ENCODE data around the gene CAMK2D.

The CAMK2D gene

GRCh38 chr4:113788888-113789287 is 27.4 kb upstream of the CAMK2D start:
- Histone ChIP-seq H2AFZ (ENCODE audit: low read length) (no peak overlapping the region), H3K27ac (ENCODE audit: low read length) (no peak overlapping the region), H3K9ac (ENCODE audit: low read length) (no peak overlapping the region), H3K9me3 (replicated peaks; ENCODE audit: insufficient read depth, low read length) (no peaks in the 10 kb centered on the region), H3K79me2 (ENCODE audit: low read length) (no peaks in the 10 kb centered on the region), H3K4me2 (ENCODE audit: low read depth, low read length) (no peak overlapping the region), H3K4me3 (ENCODE audit: low read length) (no peak overlapping the region), H3K4me1 (ENCODE audit: low read length) (no peaks in the 10 kb centered on the region), H4K20me1 (ENCODE audit: insufficient read depth, low read length) (no peaks in the 10 kb centered on the region), H3K9me2 (replicated peaks; ENCODE audit: insufficient read depth, low read length) (no peaks in the 10 kb centered on the region), H3K36me3 (replicated peaks; ENCODE audit: insufficient read depth, low read length) (no peaks in the 10 kb centered on the region), H3K27me3 (replicated peaks; ENCODE audit: insufficient read depth, low read length) (no peaks in the 10 kb centered on the region), H3F3A (ENCODE audit: insufficient read depth, low read length) (no peaks in the 10 kb centered on the region)
- no peak for DNase-seq
- no peak for TF ChIP-seq EZH2phosphoT487 (IDR thresholded peaks at IDR 0.05; ENCODE audit: low read length)
- TF ChIP-seq EZH2 (optimal IDR thresholded peaks at IDR 0.05; ENCODE audit: low read depth, low read length) = no peak
- TF ChIP-seq, protein P1, sequence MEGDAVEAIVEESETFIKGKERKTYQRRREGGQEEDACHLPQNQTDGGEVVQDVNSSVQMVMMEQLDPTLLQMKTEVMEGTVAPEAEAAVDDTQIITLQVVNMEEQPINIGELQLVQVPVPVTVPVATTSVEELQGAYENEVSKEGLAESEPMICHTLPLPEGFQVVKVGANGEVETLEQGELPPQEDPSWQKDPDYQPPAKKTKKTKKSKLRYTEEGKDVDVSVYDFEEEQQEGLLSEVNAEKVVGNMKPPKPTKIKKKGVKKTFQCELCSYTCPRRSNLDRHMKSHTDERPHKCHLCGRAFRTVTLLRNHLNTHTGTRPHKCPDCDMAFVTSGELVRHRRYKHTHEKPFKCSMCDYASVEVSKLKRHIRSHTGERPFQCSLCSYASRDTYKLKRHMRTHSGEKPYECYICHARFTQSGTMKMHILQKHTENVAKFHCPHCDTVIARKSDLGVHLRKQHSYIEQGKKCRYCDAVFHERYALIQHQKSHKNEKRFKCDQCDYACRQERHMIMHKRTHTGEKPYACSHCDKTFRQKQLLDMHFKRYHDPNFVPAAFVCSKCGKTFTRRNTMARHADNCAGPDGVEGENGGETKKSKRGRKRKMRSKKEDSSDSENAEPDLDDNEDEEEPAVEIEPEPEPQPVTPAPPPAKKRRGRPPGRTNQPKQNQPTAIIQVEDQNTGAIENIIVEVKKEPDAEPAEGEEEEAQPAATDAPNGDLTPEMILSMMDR (IDR thresholded peaks at IDR 0.05; ENCODE audit: low read length) = no peak

DNA sequence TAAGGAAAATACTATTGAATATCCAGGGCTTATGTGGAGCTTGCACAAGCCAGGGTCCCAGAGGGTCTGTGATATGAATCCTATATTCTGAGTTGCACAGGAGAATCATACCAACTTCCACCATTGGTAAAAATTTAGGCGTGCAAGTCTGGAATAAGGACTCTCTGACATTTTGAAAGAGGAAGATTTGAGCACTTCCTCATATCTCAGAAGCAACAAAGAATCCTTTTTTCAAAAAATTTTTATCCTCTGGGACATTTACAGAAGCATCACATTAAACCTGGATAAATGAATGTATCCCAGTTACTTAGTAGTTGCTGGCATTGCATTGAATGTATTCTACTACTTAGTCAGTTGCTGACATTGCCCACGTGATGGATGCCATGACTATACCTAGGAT is 24.2 kb upstream of the CAMK2D start:
- Histone ChIP-seq H3K9ac (ENCODE audit: low read length) (no peak overlapping the region), H3K4me3 (ENCODE audit: low read length) (no peak overlapping the region), H3K79me2 (ENCODE audit: low read length) (no peaks in the 10 kb centered on the region), H3K27ac (ENCODE audit: low read length) (no peak overlapping the region), H3K27me3 (replicated peaks; ENCODE audit: insufficient read depth, low read length) (no peaks in the 10 kb centered on the region), H3F3A (ENCODE audit: insufficient read depth, low read length) (no peaks in the 10 kb centered on the region), H3K9me2 (replicated peaks; ENCODE audit: insufficient read depth, low read length) (no peaks in the 10 kb centered on the region), H3K4me1 (ENCODE audit: low read length) (no peaks in the 10 kb centered on the region), H3K9me3 (replicated peaks; ENCODE audit: insufficient read depth, low read length) (no peaks in the 10 kb centered on the region), H3K4me2 (ENCODE audit: low read depth, low read length) (no peak overlapping the region), H3K36me3 (replicated peaks; ENCODE audit: insufficient read depth, low read length) (no peaks in the 10 kb centered on the region), H2AFZ (ENCODE audit: low read length) (no peak overlapping the region), H4K20me1 (ENCODE audit: insufficient read depth, low read length) (no peaks in the 10 kb centered on the region)
- DNase-seq = no peak
- TF ChIP-seq EZH2phosphoT487 (IDR thresholded peaks at IDR 0.05; ENCODE audit: low read length) = no peak
- TF ChIP-seq, protein P1 (IDR thresholded peaks at IDR 0.05; ENCODE audit: low read length) = no peak
- TF ChIP-seq EZH2 (optimal IDR thresholded peaks at IDR 0.05; ENCODE audit: low read depth, low read length) = no peak

DNA sequence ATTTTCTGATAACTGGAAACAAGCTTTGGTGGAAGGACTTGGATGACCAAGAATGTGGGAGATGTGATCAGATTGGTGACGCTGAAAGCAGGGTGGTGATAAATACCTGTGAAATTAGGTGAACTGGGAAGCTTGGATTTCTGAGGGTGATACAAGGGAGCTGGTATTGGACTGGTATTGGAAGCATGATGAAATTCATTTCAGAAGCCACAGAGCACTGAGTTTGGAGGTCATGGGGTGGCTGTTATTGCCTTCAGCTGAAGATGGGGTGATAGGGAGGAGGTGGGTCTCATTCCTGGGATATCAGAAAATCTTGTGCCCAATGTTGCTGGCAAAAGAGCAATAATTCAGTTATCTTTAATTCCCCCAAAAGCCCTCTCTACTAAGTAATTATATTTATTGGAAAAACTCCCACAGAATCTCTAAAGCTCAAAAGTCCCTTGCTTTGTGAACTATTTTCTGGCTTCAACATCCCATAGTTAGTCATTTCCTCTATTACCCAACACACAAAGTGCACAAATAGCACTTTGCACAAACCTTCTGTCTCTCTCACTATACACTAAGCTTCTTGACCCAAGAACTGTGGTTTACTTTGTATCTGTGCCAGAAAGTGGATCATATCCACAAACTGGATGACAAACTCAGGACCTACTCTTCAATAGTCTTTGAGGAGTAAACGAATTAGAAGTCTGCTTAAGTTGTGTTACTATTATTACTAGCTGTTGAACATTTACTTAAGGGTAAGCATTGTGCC is 23.1 kb upstream of the CAMK2D start:
- no peak overlapping the region for H2AFZ ChIP-seq (ENCODE audit: low read length)
- DNase-seq = no peak
- H3K4me2 ChIP-seq (ENCODE audit: low read depth, low read length) = no peak overlapping the region
- no peaks in the 10 kb centered on the region for H3K9me3 ChIP-seq (replicated peaks; ENCODE audit: insufficient read depth, low read length)
- no peaks in the 10 kb centered on the region for H3K79me2 ChIP-seq (ENCODE audit: low read length)
- TF ChIP-seq EZH2 (optimal IDR thresholded peaks at IDR 0.05; ENCODE audit: low read depth, low read length) = no peak
- TF ChIP-seq, protein P1 (IDR thresholded peaks at IDR 0.05; ENCODE audit: low read length) = no peak
- no peak for TF ChIP-seq EZH2phosphoT487 (IDR thresholded peaks at IDR 0.05; ENCODE audit: low read length)
- H3K9me2 ChIP-seq (replicated peaks; ENCODE audit: insufficient read depth, low read length) = no peaks in the 10 kb centered on the region
- no peaks in the 10 kb centered on the region for H3K36me3 ChIP-seq (replicated peaks; ENCODE audit: insufficient read depth, low read length)
- H4K20me1 ChIP-seq (ENCODE audit: insufficient read depth, low read length) = no peaks in the 10 kb centered on the region
- no peaks in the 10 kb centered on the region for H3K27me3 ChIP-seq (replicated peaks; ENCODE audit: insufficient read depth, low read length)
- H3K4me1 ChIP-seq (ENCODE audit: low read length) = no peaks in the 10 kb centered on the region
- H3K27ac ChIP-seq (ENCODE audit: low read length) = no peak overlapping the region
- no peak overlapping the region for H3K9ac ChIP-seq (ENCODE audit: low read length)
- no peak overlapping the region for H3K4me3 ChIP-seq (ENCODE audit: low read length)
- no peaks in the 10 kb centered on the region for H3F3A ChIP-seq (ENCODE audit: insufficient read depth, low read length)
